ENCODE measurements around the gene WEE2. TPM values are rescaled to one million over a fixed set of nuclear protein-coding genes. Genes with fewer than 3 reads are reported as not detected.
A peak's percentile ranks its signal among the peaks of the same experiment; 100 is the strongest.

WEE2 gene
- total and polyA plus RNA-seq, 10 donors: 0.04 TPM; not detected in 9

DNA sequence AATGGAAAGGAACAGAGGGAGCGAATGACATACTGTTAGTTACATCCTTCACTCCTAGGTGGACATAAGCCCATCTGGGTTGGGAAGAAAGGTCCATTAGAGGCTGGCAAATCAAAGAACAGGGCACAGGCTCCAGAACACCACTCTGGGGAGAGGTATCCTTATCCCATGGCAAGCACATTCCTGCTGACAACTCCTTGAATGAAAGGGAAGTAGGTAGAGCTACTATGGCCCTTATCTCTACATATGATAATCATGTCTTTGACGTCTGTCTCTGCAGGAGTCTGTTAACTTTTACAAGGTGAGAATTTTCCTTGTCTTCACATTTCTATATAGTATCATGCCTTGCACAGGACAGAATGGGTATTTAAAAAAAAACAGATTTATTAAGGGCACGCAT lies 16.6 kb upstream of the WEE2 start:
- Histone ChIP-seq H3K27me3 (replicated peaks in 1 of 7) (no peaks in the 10 kb centered on the region), H3K4me3 (no peak overlapping the region), H3K4me1 (peaks cover 0 to 48% (median 14%) of the 10 kb centered on the region in 6 donors), H3K9me3 (no peaks in the 10 kb centered on the region), H3K36me3 (peaks cover 0 to 12% (median 0%) of the 10 kb centered on the region in 6 donors), H3K27ac (no peak overlapping the region)
- 92 to 96% (median 94%) methylated on average over 3 of the region's 3 CpGs for WGBS, 5 donors
- TF ChIP-seq, protein P1, sequence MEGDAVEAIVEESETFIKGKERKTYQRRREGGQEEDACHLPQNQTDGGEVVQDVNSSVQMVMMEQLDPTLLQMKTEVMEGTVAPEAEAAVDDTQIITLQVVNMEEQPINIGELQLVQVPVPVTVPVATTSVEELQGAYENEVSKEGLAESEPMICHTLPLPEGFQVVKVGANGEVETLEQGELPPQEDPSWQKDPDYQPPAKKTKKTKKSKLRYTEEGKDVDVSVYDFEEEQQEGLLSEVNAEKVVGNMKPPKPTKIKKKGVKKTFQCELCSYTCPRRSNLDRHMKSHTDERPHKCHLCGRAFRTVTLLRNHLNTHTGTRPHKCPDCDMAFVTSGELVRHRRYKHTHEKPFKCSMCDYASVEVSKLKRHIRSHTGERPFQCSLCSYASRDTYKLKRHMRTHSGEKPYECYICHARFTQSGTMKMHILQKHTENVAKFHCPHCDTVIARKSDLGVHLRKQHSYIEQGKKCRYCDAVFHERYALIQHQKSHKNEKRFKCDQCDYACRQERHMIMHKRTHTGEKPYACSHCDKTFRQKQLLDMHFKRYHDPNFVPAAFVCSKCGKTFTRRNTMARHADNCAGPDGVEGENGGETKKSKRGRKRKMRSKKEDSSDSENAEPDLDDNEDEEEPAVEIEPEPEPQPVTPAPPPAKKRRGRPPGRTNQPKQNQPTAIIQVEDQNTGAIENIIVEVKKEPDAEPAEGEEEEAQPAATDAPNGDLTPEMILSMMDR (IDR thresholded peaks at IDR 0.05 in 8 of 11, conservative IDR thresholded peaks at IDR 0.05 in 3 of 11): no peak
- TF ChIP-seq POLR2A (IDR thresholded peaks at IDR 0.05) (no peak), POLR2AphosphoS5 (IDR thresholded peaks at IDR 0.05) (no peak)
- intact Hi-C loops (cut with DNase I; ENCODE audit: low total_unique reads): no loop called here
- no peak for DNase-seq

GRCh38 chr7:141691961-141692360 lies 16.2 kb upstream of the WEE2 start:
- H3K27me3 ChIP-seq (replicated peaks in 1 of 7): no peaks in the 10 kb centered on the region
- no peak overlapping the region for H3K4me3 ChIP-seq
- no peak for DNase-seq
- H3K4me1 ChIP-seq: peaks cover 0 to 48% (median 18%) of the 10 kb centered on the region in 6 donors
- intact Hi-C loops (cut with DNase I; ENCODE audit: low total_unique reads): no loop called here
- H3K27ac ChIP-seq: no peak overlapping the region
- no peaks in the 10 kb centered on the region for H3K9me3 ChIP-seq
- 90 to 91% (median 90%) methylated on average over 4 of the region's 4 CpGs for WGBS, 5 donors
- peaks cover 0 to 10% (median 0%) of the 10 kb centered on the region in 6 donors for H3K36me3 ChIP-seq
- TF ChIP-seq, protein P1 (IDR thresholded peaks at IDR 0.05 in 8 of 11, conservative IDR thresholded peaks at IDR 0.05 in 3 of 11): no peak
- TF ChIP-seq POLR2A (IDR thresholded peaks at IDR 0.05): no peak
- no peak for TF ChIP-seq POLR2AphosphoS5 (IDR thresholded peaks at IDR 0.05)

DNA sequence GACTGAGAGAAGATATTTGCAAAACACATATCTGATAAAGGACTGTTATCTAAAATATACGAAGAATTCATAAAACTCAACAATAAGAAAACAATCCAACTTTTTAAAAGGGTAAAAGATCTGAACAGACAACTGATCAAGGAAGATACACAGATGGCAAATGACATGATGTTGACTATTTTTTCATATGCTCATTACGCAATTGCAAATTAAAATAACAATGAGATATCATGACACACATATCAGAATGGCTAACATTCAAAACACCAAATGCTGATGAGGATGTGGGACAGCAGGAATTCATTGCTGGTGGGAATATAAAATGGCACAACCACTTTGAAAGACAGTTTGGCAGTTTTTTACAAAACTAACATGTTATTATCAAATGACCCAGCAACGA lies 15.1 kb upstream of the WEE2 start:
- no peak overlapping the region for H3K27ac ChIP-seq
- 90 to 95% (median 94%) methylated on average over 3 of the region's 3 CpGs for WGBS, 5 donors
- peaks cover 0 to 10% (median 0%) of the 10 kb centered on the region in 6 donors for H3K36me3 ChIP-seq
- no peak for DNase-seq
- intact Hi-C loops (cut with DNase I; ENCODE audit: low total_unique reads): no loop called here
- no peaks in the 10 kb centered on the region for H3K9me3 ChIP-seq
- peaks cover 5 to 59% (median 29%) of the 10 kb centered on the region in 6 donors for H3K4me1 ChIP-seq
- no peaks in the 10 kb centered on the region for H3K27me3 ChIP-seq (replicated peaks in 1 of 7)
- no peak overlapping the region for H3K4me3 ChIP-seq
- TF ChIP-seq, protein P1 (IDR thresholded peaks at IDR 0.05 in 8 of 11, conservative IDR thresholded peaks at IDR 0.05 in 3 of 11): no peak
- TF ChIP-seq POLR2AphosphoS5 (IDR thresholded peaks at IDR 0.05) (no peak), POLR2A (IDR thresholded peaks at IDR 0.05) (no peak)

DNA sequence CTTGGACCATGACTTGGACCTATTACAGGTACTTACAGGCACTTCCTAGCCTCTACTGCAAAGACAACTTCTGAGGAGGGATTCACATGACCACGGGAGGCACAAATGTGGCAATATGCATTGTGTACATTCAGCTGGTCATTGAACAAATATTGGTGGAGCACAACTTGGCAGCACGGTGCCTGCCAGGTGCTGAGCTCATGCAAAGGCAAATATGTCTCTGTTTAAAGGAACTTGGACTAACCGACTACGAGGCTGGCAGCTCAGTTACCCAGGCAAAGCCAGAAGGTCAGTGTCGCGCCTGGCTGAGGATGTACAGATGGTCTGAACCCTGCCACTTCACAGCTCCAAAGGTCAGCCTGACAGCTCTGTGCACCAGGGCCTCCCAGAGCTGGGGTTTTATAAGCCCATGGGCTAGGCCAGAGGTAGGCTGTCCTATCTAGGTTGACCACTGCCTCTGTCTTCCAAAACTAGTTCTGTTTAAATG lies 12.3 kb upstream of the WEE2 start:
- H3K27me3 ChIP-seq (replicated peaks in 1 of 7): no peaks in the 10 kb centered on the region
- no peak for TF ChIP-seq POLR2AphosphoS5 (IDR thresholded peaks at IDR 0.05)
- no peak for TF ChIP-seq POLR2A (IDR thresholded peaks at IDR 0.05)
- TF ChIP-seq, protein P1 (IDR thresholded peaks at IDR 0.05 in 8 of 11, conservative IDR thresholded peaks at IDR 0.05 in 3 of 11): no peak
- 71 to 80% (median 80%) methylated on average over 4 to 6 of the region's 6 CpGs for WGBS, 5 donors
- no peak for DNase-seq
- peaks cover 0 to 3% (median 0%) of the 10 kb centered on the region in 6 donors for H3K36me3 ChIP-seq
- H3K9me3 ChIP-seq: no peaks in the 10 kb centered on the region
- peak overlapping the region in 3 of 8 donors; percentile 12 to 44 (median 20) for H3K27ac ChIP-seq
- no peak overlapping the region for H3K4me3 ChIP-seq
- H3K4me1 ChIP-seq: peaks cover 24 to 82% (median 54%) of the 10 kb centered on the region in 6 donors
- intact Hi-C loops (cut with DNase I; ENCODE audit: low total_unique reads): no loop called here
